Lung (tissue), 12 donors: Measurements from ENCODE around the gene LSMEM2. TPM values are rescaled to one million over a fixed set of nuclear protein-coding genes. Genes with fewer than 3 reads are reported as not detected.
A peak's percentile ranks its signal among the peaks of the same experiment; 100 is the strongest.

Source experiments
- ATAC-seq: fragments of 200-7000 bp; cut with Tn5 transposase; one replicate; pipeline ENCODE4 v1.9.1; 2020; ENCODE audit warnings: moderate number of reproducible peaks; ENCODE audit not compliant: insufficient read depth, low FRiP score
- DNase-seq, 3 donors: peaks; one replicate each; pipeline ENCODE4 v3.0.0-alpha.2; 2013 to 2017
- H3K27ac ChIP-seq, 2 donors: one replicate each; pipeline ENCODE4 v1.5.1; 2013; ENCODE audit warnings: mild to moderate bottlenecking in 2 of 2, moderate library complexity in 2 of 2, control low read depth in 1 of 2, inconsistent platforms in 1 of 2, low read depth in 1 of 2, low read length in 1 of 2
- H3K27me3 ChIP-seq, 3 donors: one replicate each; pipeline ENCODE4 v1.5.1; 2013; ENCODE audit warnings: low read length in 2 of 3; ENCODE audit not compliant: control insufficient read depth in 3 of 3, insufficient read depth in 3 of 3
- H3K36me3 ChIP-seq, 4 donors: one replicate each; pipeline ENCODE4 v1.5.1; 2013; ENCODE audit warnings: low read length in 4 of 4, mild to moderate bottlenecking in 1 of 4, moderate library complexity in 1 of 4; ENCODE audit not compliant: control insufficient read depth in 4 of 4, insufficient read depth in 4 of 4
- H3K4me1 ChIP-seq, 5 donors: one replicate each; pipeline ENCODE4 v1.5.1; 2013; ENCODE audit warnings: low read length in 5 of 5, mild to moderate bottlenecking in 2 of 5, moderate library complexity in 1 of 5; ENCODE audit not compliant: control insufficient read depth in 5 of 5, insufficient read depth in 5 of 5
- H3K4me3 ChIP-seq: one replicate; pipeline ENCODE4 v1.5.1; 2013; ENCODE audit warnings: mild to moderate bottlenecking, control low read depth, moderate library complexity
- H3K9ac ChIP-seq, 2 donors: one replicate each; pipeline ENCODE4 v1.5.1; 2013; ENCODE audit warnings: low read length in 2 of 2, control low read depth in 1 of 2; ENCODE audit not compliant: insufficient read depth in 1 of 2
- H3K9me3 ChIP-seq, 4 donors: one replicate each; pipeline ENCODE4 v1.5.1; 2013; ENCODE audit warnings: low read length in 3 of 4, mild to moderate bottlenecking in 1 of 4, moderate library complexity in 1 of 4; ENCODE audit not compliant: control insufficient read depth in 4 of 4, insufficient read depth in 3 of 4
- CTCF ChIP-seq: IDR thresholded peaks from 2 replicates; pipeline ENCODE4 v1.5.1; 2012; ENCODE audit warnings: mild to moderate bottlenecking; ENCODE audit errors: control extremely low read depth, extremely low read depth
- WGBS, 2 donors: extraction: QIAGEN DNeasy Blood & Tissue Kit; methylation state at CpG; one replicate each; pipeline ENCODE4 v1.1.7; 2013; 5-methylcytosine and 5-hydroxymethylcytosine counted together
- polyA plus RNA-seq, 2 donors: library from polyadenylated mRNA; stranded (reverse); fragments of 200-250 nt; gene quantifications; one replicate each; pipeline ENCODE4 v1.2.1, GENCODE V29; 2013
- total RNA-seq, 2 donors: library from RNA; depleted of rRNA in 1 of 2; stranded (reverse); fragments of >200 nt in 1 of 2; gene quantifications; one replicate each; pipeline ENCODE4 v1.2.1, GENCODE V29; 2014 to 2021
- donor health status: control.
- donor health status: control.
- donor health status: Bipolar disorder and iron deficiency.
- donor health status: healthy.
- donor health status: DM: yes; HTN: yes; CAD: no.

The LSMEM2 gene
- total and polyA plus RNA-seq, 4 donors: 0.10 to 0.49 (median 0.12) TPM; not detected in 1

- 57 to 64% methylated on average over 12 of the region's 12 CpGs for WGBS, 2 donors
- no peaks in the 10 kb centered on the region for H3K27me3 ChIP-seq
- no peak for ATAC-seq
- peaks cover 8 to 29% (median 13%) of the 10 kb centered on the region in 5 donors for H3K4me1 ChIP-seq
- peak overlapping the region in 1 of 2 donors; percentile 26 for H3K9ac ChIP-seq
- peak in 2 of 3 donors; percentile 33 to 65 for DNase-seq
- no peaks in the 10 kb centered on the region for H3K9me3 ChIP-seq
- no peak overlapping the region for H3K4me3 ChIP-seq
- TF ChIP-seq CTCF: no peak
- peak overlapping the region; percentile 86 to 89 for H3K27ac ChIP-seq
- peaks cover 27 to 35% (median 32%) of the 10 kb centered on the region in 4 donors for H3K36me3 ChIP-seq
Observed at GRCh38 chr3:50333744-50334328, 54.9 kb downstream of the LSMEM2 start.

DNA sequence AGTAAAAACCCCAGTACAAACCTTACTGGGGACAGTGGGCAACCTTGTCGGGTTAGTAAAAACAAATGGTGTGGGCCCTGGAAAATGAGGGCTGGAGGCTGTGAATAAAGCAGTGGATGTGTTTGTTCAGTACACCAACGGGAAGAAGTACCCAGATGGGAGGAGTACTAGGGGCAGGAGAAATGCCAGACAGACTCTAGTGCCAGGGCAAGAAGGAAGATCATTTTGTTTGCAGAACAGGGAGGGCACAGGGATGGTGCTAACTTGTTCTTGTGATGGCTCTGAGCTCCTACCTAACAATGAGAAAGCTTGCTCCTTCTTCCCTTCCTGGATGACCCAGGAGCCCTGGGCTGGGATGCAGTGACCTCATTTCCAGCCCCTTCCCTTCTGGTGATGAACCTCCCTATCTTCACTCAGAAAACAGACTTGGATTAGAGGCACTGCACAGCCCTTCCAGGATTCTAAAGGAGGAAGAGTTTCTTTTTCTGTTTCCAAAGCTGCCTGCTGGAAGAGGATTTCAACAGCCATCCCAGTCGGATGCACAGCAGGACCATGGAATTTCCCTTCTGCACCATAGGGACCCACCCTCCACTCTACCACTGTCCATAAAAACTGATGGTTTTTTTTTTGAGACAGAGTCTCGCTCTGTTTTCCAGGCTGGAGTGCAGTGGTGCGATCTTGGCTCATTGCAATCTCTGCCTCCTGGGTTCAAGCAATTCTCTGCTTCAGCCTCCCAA is 55.6 kb downstream of the LSMEM2 start:
- no peak for TF ChIP-seq CTCF
- no peak for ATAC-seq
- Histone ChIP-seq H3K4me3 (no peak overlapping the region), H3K36me3 (peaks cover 24 to 33% (median 30%) of the 10 kb centered on the region in 4 donors), H3K4me1 (peaks cover 10 to 32% (median 15%) of the 10 kb centered on the region in 5 donors), H3K27me3 (no peaks in the 10 kb centered on the region), H3K9ac (peak overlapping the region in 1 of 2 donors; percentile 26), H3K9me3 (no peaks in the 10 kb centered on the region), H3K27ac (peak overlapping the region; percentile 86 to 89)
- WGBS, 2 donors: 52 to 63% methylated on average over 5 of the region's 5 CpGs
- DNase-seq: no peak

DNA sequence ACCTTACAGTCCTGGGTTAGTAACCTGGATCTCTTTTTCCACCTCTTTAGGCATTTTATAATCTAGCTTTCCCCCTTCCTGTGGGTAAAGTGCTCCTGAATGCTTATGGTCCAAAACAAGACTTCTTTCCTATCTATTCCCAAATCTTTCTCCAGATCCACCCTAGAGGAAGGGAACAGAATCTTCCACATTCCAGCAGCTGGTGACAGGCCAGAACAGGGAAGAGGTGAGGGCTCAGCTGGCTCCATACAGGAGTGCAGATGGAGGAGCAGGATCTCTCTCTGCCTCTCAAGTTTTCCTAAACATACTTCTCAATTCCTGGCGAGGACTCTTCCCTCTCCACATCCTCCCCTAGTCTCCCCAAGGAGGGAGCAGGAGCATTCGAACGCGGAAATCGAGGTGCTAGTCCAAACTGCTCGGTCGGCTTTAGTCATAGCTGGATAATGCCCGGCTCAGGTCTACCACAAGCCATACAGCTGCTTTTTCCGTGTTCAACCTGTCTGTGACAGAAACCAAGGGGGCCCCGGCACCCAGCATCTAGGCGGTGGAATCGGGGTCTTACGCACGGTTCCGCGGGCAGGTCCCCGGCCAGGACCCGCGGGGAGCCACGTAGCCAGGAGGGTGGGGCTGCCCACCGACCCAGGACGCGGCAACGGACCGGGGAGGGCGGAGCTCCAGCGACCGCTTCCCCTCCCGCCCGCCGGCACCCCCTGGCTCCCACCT is 57.7 kb downstream of the LSMEM2 start:
- peak; percentile 10 for ATAC-seq
- Histone ChIP-seq H3K9me3 (no peaks in the 10 kb centered on the region), H3K27ac (peak overlapping the region; percentile 89 to 96), H3K36me3 (peaks cover 4 to 13% (median 9%) of the 10 kb centered on the region in 4 donors), H3K4me3 (peak overlapping the region; percentile 90), H3K27me3 (peaks cover 0 to 5% (median 0%) of the 10 kb centered on the region in 3 donors), H3K4me1 (peaks cover 10 to 53% (median 20%) of the 10 kb centered on the region in 5 donors), H3K9ac (peak overlapping the region; percentile 63 to 89)
- WGBS, 2 donors: 1 to 3% methylated on average over 26 to 31 of the region's 31 CpGs
- TF ChIP-seq CTCF: no peak
- DNase-seq: no peak
